Measurements from ENCODE around the gene ZNF664. TPM values are rescaled to one million over a fixed set of nuclear protein-coding genes. Genes with fewer than 3 reads are reported as not detected.

Gene ZNF664
- polyA plus RNA-seq, 1 donor from 2014 or later, result 146 TPM

DNA sequence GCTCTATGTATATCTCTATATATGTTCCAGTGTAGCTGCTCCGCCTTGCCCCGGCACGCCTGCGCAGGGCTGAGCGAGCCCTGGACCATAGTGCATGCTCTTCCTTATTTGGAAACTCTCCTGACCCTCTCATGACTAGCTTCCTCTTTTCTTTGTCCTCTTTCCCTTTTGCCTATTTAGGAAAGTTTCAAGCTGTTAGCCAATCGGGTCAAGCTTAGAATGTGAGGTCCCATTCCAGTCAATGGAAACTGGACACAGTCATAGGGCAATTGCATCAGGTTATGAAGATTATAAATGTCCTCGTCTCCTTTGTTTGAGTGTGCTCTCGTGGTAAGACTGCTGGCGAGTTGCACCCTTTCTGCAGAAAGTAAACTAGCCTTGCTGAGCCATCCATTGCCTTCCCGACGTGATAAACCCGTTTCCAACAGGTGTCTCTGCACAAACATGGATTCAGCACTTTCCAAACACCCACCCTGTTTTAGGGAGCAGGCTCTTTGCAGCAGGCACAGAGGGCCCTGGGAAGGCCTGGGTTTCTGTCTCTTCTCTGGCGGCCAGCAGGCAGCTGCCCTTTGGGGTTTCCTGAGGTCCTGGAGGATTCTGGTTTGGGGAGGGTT is 31.3 kb upstream of the ZNF664 start:
- no peak overlapping the region for H2AFZ ChIP-seq (ENCODE audit: low read depth, low read length)
- no peaks in the 10 kb centered on the region for H3K79me2 ChIP-seq (replicated peaks; ENCODE audit: insufficient read depth, low read length)
- H3K36me3 ChIP-seq (ENCODE audit: insufficient read depth, low read length), result no peaks in the 10 kb centered on the region
- TF ChIP-seq MXI1 (conservative IDR thresholded peaks at IDR 0.05; ENCODE audit: poor library complexity, severe bottlenecking) (no peak), CTCF (IDR thresholded peaks at IDR 0.05; ENCODE audit: poor library complexity, severe bottlenecking) (no peak), EZH2 (IDR thresholded peaks at IDR 0.05; ENCODE audit: borderline replicate concordance, insufficient read depth, low read length, poor library complexity, severe bottlenecking) (no peak), TAF1 (IDR thresholded peaks at IDR 0.05; ENCODE audit: low read depth) (no peak), RAD21 (conservative IDR thresholded peaks at IDR 0.05) (no peak), POLR2AphosphoS5 (IDR thresholded peaks at IDR 0.05) (no peak), EP300 (conservative IDR thresholded peaks at IDR 0.05; ENCODE audit: poor library complexity, severe bottlenecking) (no peak), SMC3 (conservative IDR thresholded peaks at IDR 0.05; ENCODE audit: poor library complexity) (no peak), REST (IDR thresholded peaks at IDR 0.05; ENCODE audit: borderline replicate concordance) (no peak)
- no peak overlapping the region for H3K4me3 ChIP-seq (ENCODE audit: low read length)
- no peak overlapping the region for H3K27ac ChIP-seq (ENCODE audit: low read length)
- H3F3A ChIP-seq (ENCODE audit: insufficient read depth, low read length, poor library complexity, severe bottlenecking), result no peaks in the 10 kb centered on the region
- H3K27me3 ChIP-seq (ENCODE audit: insufficient read depth, low read depth, low read length), result no peaks in the 10 kb centered on the region
- H3K9ac ChIP-seq (ENCODE audit: low read length), result no peak overlapping the region
- H3K4me2 ChIP-seq (ENCODE audit: low read length), result no peak overlapping the region
- no peaks in the 10 kb centered on the region for H3K9me3 ChIP-seq (ENCODE audit: low read length)
- no peaks in the 10 kb centered on the region for H3K9me2 ChIP-seq (ENCODE audit: insufficient read depth, low read length)
- no peaks in the 10 kb centered on the region for H4K20me1 ChIP-seq (ENCODE audit: insufficient read depth)

DNA sequence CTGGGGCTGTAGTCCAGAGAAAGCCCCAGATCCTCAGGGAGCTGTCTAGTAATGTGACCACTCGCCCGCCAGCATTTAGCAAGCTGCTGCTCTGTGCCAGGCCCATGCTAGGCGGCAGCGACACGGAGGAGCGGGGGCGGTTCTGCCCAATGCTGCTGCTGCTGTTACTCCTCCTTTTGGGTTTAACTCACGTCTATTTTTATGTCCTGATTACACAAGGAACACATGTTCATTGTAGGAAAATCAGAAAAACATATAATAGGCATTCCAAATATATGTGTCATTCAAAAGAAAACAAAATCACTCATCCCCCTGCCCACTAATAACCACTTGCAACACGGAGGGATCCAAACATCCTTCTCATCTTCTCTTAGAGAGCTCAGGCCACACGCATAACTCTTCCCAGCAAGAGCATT is 30.8 kb upstream of the ZNF664 start:
- Histone ChIP-seq H3K79me2 (replicated peaks; ENCODE audit: insufficient read depth, low read length) (no peaks in the 10 kb centered on the region), H3K4me3 (ENCODE audit: low read length) (no peak overlapping the region), H2AFZ (ENCODE audit: low read depth, low read length) (no peak overlapping the region), H3K9me3 (ENCODE audit: low read length) (no peaks in the 10 kb centered on the region), H3K36me3 (ENCODE audit: insufficient read depth, low read length) (no peaks in the 10 kb centered on the region), H3K27ac (ENCODE audit: low read length) (no peak overlapping the region), H3K9ac (ENCODE audit: low read length) (no peak overlapping the region), H4K20me1 (ENCODE audit: insufficient read depth) (no peaks in the 10 kb centered on the region), H3K4me2 (ENCODE audit: low read length) (no peak overlapping the region), H3K9me2 (ENCODE audit: insufficient read depth, low read length) (no peaks in the 10 kb centered on the region), H3K27me3 (ENCODE audit: insufficient read depth, low read depth, low read length) (no peaks in the 10 kb centered on the region), H3F3A (ENCODE audit: insufficient read depth, low read length, poor library complexity, severe bottlenecking) (no peaks in the 10 kb centered on the region)
- TF ChIP-seq MXI1 (conservative IDR thresholded peaks at IDR 0.05; ENCODE audit: poor library complexity, severe bottlenecking) (no peak), RAD21 (conservative IDR thresholded peaks at IDR 0.05) (no peak), REST (IDR thresholded peaks at IDR 0.05; ENCODE audit: borderline replicate concordance) (no peak), POLR2AphosphoS5 (IDR thresholded peaks at IDR 0.05) (no peak), CTCF (IDR thresholded peaks at IDR 0.05; ENCODE audit: poor library complexity, severe bottlenecking) (no peak), SMC3 (conservative IDR thresholded peaks at IDR 0.05; ENCODE audit: poor library complexity) (no peak), EZH2 (IDR thresholded peaks at IDR 0.05; ENCODE audit: borderline replicate concordance, insufficient read depth, low read length, poor library complexity, severe bottlenecking) (no peak), EP300 (conservative IDR thresholded peaks at IDR 0.05; ENCODE audit: poor library complexity, severe bottlenecking) (no peak), TAF1 (IDR thresholded peaks at IDR 0.05; ENCODE audit: low read depth) (no peak)
